NCI-H510A (cell line): Measurements from ENCODE around the gene MICALL2.

Source experiments
- DNase-seq: peaks from one replicate; lab custom pipeline; 2025; lab: John Stamatoyannopoulos, UW

MICALL2 gene

GRCh38 chr7:1433128-1433920 is 25.9 kb downstream of the MICALL2 start:
- no peak for DNase-seq

DNA sequence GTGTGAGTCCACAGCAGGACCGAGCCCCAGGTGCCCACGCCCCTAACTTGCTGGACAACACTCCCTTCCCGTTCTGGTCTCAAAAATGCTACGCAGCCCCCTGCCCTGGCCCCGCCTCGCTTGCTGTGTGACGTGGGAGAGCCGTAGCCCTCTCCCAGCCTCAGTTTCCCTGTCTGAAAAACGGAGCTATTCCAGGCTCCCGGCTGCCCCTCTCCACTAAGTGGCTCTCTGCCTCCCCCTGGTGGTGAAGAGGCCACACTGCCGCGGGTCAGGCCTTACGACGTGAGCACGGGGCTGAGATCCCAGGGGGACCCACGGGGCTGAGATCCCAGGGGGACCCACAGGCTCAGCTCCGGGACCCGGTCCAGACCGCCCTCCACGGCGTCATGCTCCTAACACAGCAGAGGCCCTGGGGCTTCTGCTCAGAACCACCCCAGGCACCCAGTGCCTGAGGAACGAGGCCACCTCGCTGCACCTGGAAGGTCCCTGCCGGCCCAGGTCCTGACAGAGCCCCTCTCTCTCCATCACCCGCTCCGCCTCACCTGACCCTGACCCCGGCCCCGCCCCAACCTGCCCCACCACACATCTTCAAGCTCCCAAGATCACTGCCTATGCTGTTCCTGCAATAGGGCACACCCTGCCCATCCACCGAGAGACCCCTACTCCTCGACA is 26.7 kb downstream of the MICALL2 start:
- DNase-seq = no peak

GRCh38 chr7:1431634-1432380 is 27.5 kb downstream of the MICALL2 start:
- DNase-seq = no peak

DNA sequence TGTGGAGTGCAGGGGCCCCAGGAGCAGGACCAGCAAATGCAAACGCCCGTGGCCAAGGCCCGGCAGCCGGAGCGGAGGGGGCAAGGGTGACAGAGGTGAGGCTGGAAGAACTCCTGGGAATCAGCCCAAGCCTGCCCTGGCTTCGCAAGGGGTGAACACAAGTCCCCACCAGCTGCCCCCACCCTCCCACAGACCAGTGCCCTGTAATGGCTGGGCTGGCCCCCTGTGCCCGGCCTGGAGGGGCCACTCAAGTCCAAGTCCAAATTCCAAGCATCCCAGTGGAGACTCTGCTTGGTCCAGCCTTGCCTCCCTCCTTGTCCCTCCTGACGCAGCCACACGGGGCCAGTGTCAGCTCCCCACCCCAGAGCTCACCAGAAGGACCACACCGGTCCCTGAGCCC is 28.0 kb downstream of the MICALL2 start:
- DNase-seq = no peak

DNA sequence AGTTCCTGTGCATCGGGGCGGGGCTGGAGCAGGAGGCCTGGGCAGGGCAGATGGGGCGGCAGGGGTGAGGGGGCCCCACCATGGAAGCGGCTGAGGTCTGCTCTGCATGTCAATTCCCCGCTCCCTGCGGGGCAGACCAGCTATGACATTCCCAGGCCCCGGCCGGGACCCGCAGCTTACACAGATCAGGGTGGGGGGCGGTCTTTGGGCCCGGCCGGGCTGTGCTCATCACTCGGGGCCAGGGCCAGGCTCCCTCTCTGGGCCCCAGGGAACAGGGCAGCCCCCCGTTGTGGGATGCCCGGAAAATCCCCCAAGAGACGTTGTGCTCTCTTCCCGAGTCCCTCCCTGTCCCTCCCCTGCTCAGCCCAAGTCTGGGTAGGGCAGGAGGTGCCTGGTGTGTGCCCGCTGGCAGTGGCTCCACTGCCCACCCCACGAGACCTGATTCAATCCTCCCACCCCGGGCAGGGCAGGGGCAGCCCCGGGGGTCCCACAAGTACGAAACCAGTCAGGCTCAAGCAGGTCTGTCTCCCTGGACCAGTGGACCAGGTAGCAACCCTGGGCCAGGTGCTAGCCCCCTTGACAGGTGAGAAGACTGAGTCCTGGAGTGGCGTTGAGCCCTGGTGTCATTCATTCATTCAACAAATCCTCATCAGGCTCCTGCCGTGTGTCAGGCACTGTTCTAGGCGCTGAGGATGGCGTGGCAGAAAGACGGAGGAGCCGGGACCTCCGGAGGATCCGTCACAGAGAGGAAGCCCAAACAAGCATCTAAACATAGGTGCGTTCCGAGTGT is 29.0 kb downstream of the MICALL2 start:
- DNase-seq = no peak

GRCh38 chr7:1428941-1429501 is 30.2 kb downstream of the MICALL2 start:
- DNase-seq = no peak

DNA sequence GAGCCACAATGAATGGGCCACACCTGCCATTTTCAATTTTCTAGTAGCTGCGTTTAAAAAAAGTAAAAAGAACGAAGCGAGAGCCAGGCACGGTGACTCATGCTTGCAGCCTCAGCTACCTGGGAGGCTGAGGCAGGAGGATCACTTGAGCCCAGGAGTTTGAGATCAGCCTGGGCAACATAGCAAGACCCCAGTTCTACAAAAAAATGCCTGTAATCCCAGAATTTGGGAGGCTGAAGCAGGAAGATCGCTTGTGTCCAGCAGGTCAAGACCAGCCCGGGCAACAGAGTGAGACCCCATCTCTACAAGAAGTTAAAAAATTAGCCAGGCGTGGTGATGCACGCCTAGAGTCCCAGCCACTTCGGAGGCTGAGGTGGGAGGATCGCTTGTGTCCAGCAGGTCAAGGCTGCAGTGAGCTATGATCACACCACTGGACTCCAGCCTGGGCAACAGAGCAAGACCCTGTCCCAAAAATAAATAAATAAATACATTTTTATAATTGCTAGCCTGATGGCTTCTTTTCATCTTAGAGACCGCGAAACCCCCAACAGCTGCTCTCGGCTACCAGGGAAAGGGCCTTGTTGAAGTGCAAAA is 32.1 kb downstream of the MICALL2 start:
- no peak for DNase-seq

DNA sequence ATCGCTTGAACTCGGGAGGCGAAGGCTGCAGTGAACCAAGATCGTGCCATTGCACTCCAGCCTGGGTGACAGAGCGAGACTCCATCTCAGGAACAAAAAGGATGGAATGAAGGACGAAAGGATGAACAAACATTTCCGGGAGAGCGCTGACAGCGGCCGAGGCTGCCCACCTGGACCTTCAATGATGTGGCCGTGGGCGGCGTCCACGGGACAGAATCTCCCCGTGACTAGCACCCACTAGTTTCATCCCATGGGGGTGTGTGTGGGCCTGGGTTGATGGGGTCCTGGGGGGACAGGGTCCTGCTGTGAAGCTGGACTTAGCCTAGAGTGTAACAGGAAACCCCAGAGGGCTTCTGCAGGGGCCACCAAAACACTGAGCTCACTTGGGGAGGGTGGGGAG is 32.8 kb downstream of the MICALL2 start:
- DNase-seq = no peak

DNA sequence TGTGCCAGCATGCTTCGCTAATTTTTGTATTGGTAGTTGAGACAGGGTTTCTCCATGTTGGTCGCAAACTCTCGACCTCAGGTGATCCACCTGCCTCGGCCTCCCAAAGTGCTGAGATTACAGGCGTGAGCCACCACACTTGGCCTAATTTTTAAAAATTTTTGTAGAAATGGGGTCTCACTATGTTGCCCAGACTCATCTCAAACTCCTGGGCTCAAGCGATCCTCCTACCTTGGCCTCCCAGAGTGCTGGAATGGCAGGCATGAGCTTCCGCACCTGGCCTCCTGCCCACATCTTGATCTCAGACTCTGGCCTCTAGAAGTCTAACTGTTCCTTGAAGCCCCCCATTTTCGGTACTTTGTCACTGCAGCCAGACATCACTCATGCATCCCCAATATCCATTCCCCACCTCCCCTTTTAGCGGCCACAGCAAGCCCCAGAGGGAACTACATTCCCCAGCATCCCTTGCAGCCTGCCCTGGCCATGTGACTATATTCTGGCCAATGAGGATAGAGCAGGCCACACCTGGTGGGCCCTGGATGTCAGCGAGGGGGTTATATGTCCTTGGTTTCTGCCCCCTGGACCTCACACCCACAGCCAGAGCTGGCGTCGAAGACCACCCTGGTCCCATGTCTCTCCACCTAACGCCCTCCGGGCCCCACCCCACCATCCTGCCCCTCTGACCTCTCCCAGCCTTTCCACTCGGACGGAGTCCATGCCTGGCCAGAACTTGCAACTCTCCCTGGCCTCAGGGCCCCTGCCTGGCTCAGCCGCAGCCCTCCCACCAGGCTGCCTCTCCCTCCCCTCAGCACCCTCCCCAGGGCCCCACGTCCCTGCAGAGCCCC is 33.8 kb downstream of the MICALL2 start:
- DNase-seq = no peak

GRCh38 chr7:1424041-1424440 is 35.2 kb downstream of the MICALL2 start:
- DNase-seq = no peak

DNA sequence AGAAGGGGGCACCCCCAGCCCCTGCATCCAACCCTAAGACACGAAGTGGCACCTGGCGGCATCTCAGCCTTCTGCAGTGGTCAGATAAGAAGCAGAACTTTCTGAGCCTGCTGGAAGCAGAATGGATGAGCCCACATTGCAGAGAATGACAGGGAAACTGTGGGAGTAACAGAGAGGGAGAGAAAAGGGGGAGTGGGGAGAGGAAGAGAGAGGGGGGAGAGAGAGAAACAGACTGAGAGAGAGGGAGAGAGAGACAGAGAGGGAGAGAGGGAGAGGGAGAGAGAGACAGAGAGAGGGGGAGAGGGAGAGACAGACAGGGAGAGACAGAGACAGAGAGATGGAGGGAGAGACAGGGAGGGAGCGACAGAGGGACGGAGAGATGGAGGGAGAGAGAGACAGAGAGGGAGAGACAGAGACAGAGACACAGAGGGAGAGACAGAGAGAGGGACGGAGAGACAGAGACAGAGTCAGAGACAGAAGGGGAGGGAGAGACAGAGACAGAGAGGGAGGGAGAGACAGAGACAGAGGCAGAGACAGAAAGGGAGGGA is 35.9 kb downstream of the MICALL2 start:
- no peak for DNase-seq

DNA sequence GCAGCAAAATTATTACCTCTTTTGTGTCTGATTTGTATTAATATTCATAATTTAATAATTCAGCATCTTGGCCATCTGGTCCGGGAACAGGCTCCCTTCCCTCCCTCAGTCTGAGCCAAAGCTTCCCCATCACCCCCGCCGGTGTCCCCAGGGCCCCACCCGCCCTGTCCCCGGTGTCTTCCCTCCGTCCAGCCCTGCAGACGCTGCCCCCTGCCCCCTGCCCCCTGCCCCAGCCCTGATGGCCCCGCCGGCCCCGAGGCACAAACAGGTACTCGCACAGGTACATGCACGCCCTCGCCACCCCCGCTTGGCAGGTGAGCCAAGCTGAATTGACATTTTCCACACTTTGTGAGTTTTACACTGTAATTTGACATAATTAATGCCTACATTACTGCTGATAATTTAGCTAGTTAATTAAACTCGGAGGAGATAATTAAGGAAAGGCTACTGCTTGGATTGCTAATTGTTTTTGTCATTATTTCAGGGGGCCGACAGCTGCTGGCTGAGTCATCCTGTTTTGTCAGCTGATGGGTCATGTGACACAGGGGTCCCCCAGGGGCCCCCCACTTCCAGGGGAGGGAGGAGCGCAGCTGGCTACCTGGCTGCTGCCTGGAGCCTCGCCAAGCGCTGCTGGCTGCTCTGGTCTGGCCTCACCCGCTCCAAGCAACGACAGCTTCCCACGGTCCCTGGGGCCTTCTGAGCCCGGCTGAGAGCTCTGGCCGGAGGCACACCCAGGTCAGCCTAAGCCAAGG is 36.6 kb downstream of the MICALL2 start:
- no peak for DNase-seq

GRCh38 chr7:1421946-1422345 is 37.3 kb downstream of the MICALL2 start:
- DNase-seq = no peak

DNA sequence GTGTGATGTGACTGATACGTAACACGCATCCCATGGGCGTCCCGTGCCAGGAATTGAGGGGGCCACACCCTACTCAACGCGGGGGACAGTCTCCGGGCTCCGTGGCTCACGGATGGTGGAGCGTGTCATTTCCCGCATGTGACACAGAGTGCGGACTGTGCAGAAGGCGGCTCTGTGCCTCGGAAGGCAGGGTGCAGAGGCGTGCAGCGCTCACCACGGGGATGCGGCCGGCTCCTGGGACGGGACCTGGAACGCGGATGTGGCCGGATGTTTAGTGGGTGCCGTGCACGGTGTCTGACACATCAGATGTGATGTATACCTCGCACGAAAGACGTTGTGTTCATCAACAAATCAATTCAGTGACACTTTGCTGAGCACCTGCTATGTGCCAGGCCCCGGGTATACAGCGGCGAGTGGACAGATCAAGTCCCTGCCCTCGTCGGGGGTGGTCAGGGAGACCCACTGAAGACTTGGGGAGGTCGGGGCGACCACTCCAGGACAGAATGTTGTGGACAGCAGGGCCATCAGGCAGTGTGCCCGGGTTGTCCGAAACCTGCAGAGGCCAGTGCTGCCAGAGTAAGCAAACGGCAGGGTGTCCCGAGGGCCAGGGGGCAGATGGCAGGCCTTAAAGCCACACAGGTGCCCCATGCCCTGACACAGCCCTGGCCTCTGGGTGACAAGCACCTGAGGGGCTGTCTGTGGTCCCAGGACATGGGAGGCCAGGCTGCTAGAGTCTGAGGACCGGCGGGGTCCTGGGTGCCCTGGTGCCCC is 38.1 kb downstream of the MICALL2 start:
- DNase-seq = no peak

DNA sequence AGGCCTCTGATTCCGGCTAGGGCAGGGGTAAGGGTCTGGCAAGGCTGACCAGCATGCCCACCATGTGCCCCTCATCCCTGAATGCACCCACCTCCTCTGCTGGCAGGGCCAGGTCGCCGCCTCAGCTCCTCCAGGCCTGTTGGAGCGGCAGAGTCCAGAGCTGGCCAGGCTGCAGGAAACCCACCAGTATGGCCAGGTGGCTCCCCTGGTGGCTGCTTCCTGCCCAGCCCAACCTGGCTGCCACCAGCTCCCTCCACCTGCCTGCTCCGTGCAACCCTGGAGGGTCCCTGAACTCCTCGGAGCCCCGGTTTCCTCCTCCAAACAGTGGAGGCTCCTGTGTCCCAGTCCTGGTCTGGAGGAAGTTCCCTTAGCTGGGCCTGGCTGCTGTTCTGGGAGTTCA is 39.6 kb downstream of the MICALL2 start:
- no peak for DNase-seq

GRCh38 chr7:1419310-1419634 is 40.0 kb downstream of the MICALL2 start:
- DNase-seq = no peak

DNA sequence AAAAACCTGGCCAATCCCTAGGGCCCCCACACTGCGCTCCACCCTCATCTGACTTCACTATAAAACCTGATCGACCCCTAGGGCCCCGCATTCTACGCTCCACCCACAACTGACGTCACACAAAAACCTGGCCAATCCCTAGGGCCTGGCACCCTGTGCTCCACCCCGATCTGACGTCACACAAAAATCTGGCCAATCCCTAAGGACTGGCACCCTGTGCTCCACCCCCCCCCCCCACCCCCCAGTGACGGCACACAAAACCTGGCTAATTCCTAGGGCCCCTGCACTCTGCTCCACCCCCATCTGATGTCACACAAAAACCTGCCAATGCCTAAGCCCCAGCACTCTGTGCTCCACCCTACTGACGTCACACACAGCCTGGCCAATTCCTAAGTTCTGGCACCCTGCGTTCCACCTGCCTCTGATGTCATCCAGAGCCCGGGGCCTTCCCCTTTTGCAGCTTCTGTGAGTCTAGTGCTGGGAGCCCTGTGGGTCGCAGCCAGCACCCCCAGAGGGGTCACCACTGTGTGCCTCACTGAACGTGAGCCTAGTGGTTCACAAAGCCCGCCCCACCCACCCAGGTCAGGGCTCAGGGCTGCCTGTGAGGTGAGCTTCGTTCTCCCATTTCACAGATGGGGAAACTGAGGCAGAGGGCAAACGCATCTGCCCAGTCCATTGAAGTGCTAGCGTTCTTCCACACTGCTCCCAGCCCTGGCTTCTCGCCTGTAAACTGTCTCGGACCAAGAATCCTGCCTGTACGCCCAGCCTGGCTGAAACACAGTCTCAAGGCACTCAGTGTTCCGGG is 40.6 kb downstream of the MICALL2 start:
- DNase-seq = no peak

- DNase-seq = no peak
Measured at GRCh38 chr7:1415389-1415990, 43.8 kb downstream of the MICALL2 start.
